ENCODE measurements around the gene GARIN1A.
"Not testable (repeated sequence)": the region's sequence is repeated elsewhere in the genome, so short reads cannot be mapped to it uniquely, and the experiment has no call there.

The GARIN1A gene

DNA sequence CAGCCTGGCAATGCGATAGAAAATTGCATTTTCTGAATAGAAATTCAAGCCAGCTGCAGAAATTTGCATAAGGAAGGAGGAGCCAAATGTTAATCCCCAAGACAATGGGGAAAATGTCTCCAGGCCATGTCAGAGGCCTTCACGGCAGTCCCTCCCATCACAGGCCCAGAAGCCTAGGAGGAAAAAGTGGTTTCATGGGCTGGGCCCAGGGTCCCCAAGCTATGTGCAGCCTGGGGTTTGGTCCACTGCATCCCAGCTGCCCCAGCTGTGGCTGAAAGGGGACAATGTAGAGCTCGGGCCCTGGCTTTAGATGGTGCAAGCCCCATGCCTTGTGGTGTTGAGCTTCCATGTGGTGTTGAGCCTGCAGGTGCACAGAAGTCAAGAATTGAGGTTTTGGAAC lies 10.0 kb upstream of the GARIN1A start:
- TF ChIP-seq, protein P1, sequence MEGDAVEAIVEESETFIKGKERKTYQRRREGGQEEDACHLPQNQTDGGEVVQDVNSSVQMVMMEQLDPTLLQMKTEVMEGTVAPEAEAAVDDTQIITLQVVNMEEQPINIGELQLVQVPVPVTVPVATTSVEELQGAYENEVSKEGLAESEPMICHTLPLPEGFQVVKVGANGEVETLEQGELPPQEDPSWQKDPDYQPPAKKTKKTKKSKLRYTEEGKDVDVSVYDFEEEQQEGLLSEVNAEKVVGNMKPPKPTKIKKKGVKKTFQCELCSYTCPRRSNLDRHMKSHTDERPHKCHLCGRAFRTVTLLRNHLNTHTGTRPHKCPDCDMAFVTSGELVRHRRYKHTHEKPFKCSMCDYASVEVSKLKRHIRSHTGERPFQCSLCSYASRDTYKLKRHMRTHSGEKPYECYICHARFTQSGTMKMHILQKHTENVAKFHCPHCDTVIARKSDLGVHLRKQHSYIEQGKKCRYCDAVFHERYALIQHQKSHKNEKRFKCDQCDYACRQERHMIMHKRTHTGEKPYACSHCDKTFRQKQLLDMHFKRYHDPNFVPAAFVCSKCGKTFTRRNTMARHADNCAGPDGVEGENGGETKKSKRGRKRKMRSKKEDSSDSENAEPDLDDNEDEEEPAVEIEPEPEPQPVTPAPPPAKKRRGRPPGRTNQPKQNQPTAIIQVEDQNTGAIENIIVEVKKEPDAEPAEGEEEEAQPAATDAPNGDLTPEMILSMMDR (IDR thresholded peaks at IDR 0.05; ENCODE audit: borderline replicate concordance, insufficient read depth, low read depth, low read length) = no peak
- H3K4me3 ChIP-seq (ENCODE audit: low read depth, low read length) = no peak overlapping the region

DNA sequence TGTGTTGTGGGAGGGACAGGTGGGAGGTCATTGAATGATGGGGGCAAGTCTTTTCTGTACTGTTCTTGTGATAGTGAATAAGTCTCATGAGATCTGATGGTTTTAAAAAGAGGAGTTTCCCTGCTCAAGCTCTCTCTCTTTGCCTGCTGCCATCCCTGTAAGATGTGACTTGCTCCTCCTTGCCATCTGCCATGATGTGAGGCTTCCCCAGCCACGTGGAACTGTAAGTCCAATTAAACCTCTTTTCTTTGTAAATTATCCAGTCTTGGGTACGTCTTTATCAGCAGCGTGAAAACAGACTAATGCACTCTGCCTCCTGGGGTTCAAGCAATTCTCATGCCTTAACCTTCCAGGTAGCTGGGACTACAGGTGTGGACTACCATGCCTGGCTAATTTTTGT lies 8.9 kb upstream of the GARIN1A start:
- not testable (repeated sequence) for H3K4me3 ChIP-seq (ENCODE audit: low read depth, low read length)

DNA sequence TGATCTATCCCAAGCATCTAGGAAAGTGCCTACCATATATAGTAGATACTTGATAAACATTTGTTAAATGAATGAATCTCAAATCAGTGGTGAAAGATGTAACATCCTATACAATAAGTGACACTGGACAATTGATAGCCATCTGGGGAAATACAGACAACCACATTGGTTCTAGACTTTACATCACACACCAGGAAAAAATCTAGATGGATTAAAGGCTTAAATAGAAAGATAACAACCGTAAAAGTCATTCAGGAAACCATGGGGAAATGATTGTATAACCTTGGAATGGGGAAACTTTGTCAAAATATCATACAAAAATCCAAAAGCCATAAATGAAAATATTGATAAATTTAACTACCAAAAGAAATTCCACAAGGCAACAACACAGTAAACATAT lies 7.0 kb upstream of the GARIN1A start:
- H3K4me3 ChIP-seq (ENCODE audit: low read depth, low read length) = no peak overlapping the region
- TF ChIP-seq, protein P1 (IDR thresholded peaks at IDR 0.05; ENCODE audit: borderline replicate concordance, insufficient read depth, low read depth, low read length) = no peak

DNA sequence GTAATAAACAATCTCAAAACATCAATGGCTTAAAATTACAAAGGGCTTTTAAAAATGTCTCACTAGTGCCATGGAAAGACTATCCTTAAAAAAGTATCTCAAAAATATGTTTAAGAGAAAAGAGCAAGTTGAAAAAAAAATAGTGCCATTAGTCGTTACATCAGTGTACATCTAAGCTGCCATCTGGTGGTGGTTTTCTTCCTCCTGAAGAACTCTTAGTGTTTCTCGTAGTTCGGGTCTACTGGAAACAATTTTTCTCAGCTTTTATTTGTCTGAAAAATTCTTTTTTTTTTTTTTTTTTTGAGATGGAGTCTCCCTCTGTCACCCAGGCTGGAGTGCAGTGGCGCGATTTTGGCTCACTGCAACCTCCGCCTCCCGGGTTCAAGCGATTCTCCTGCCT lies 5.9 kb upstream of the GARIN1A start:
- TF ChIP-seq, protein P1 (IDR thresholded peaks at IDR 0.05; ENCODE audit: borderline replicate concordance, insufficient read depth, low read depth, low read length) = no peak
- no peak overlapping the region for H3K4me3 ChIP-seq (ENCODE audit: low read depth, low read length)

DNA sequence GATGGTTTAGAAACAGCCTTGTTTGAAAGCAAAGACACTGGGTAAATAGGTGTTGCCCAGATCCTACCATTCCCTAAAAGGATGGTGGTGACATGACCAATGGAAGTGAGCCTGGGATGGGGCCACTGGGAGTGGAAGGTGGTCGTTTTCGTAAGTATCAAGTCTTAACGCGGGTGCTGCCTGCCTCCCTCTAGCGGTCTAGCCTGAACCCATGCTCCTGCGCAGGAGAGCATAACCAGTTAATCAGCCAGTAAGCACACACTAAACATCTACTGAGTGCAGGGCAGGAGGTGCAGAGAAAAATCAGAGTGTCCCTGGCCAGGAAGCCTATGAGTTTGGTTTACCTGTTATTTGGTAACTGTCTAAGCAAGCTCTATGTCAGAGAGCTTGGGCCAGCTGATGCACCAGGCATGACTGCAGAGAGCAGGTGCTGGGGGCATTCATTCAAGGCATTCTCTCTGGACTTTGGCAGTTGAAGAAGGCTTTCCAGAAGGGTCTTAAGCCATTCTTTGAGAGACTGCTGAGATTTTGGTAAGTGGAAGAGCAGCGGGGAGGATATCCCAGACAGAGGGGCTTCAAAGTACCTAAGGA lies 930 bp downstream of the GARIN1A start:
- TF ChIP-seq, protein P1 (IDR thresholded peaks at IDR 0.05; ENCODE audit: borderline replicate concordance, insufficient read depth, low read depth, low read length) = peak; percentile 72; the same call in 1 of the 2 replicates
- H3K4me3 ChIP-seq (ENCODE audit: low read depth, low read length) = no peak overlapping the region

DNA sequence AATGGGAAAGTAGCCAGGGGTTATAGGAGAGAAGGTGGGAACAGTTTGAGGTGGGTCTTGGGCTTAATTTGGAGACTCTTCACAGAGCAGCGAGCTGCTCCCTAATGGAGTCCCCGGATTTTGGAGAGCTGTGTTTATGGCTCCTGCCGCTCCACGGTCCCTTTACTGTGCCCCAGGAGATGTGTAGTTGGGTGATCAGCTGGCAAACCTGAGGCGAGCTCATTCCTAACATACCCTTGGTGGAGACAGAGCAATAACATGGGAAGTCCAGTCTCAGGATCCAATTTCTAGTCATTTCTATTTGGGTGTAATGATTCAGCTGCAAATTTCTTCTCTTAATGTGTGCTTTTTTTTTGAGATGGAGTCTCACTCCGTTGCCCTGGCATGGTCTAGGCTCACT lies 1.5 kb downstream of the GARIN1A start:
- no peak overlapping the region for H3K4me3 ChIP-seq (ENCODE audit: low read depth, low read length)
- TF ChIP-seq, protein P1 (IDR thresholded peaks at IDR 0.05; ENCODE audit: borderline replicate concordance, insufficient read depth, low read depth, low read length) = no peak

DNA sequence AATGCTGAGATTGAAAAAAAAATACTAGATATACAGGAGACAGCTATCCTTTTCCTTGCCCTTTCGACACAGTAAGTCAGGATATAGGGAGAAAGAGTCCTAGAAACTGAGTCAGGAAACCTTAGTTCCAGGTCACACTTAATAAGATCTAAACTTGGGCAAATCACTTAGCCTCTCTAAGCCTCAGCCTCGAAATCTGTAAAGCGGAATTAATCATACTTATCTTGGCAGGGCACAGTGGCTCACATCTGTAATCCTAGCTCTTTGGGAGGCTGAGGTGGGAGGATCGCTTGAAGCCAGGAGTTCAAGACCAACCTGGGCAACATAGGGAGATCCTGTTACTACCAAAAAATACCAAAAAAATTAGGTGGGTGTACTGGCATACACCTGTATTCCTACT lies 4.6 kb downstream of the GARIN1A start:
- TF ChIP-seq, protein P1 (IDR thresholded peaks at IDR 0.05; ENCODE audit: borderline replicate concordance, insufficient read depth, low read depth, low read length) = no peak
- no peak overlapping the region for H3K4me3 ChIP-seq (ENCODE audit: low read depth, low read length)

DNA sequence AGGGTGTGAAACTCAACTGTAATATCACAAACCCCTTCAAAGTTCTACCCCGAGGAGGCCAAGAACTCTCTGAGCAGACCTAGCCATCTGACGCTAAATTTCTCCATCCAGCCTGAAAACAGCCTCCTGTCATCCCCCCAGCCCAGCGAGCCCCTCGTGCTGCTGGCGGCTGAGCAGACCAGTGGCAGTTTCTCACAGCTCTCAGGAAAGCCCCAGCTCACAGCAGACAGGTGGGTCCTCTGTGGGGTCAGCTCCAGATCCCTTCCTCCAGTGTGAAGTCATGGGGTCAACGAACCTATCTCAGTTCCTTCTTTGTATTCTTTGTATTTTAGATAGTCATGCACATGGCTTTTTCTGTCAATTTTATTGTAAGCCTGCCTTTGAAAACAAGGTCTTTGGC lies 7.8 kb downstream of the GARIN1A start:
- TF ChIP-seq, protein P1 (IDR thresholded peaks at IDR 0.05; ENCODE audit: borderline replicate concordance, insufficient read depth, low read depth, low read length) = no peak
- no peak overlapping the region for H3K4me3 ChIP-seq (ENCODE audit: low read depth, low read length)

Data from GM12875 (cell line).